Measurements from ENCODE around the gene ZNF93. TPM values are rescaled to one million over a fixed set of nuclear protein-coding genes. Genes with fewer than 3 reads are reported as not detected.
"Not testable (repeated sequence)": the region's sequence is repeated elsewhere in the genome, so short reads cannot be mapped to it uniquely, and the experiment has no call there.

Gene ZNF93
- total RNA-seq, 2 donors from 2014 or later, result 6.1 to 7.6 TPM

GRCh38 chr19:19914596-19914995 is 13.8 kb downstream of the ZNF93 start:
- no peak for TF ChIP-seq POLR2A (IDR thresholded peaks at IDR 0.05)
- no peak for TF ChIP-seq CTCF (IDR thresholded peaks at IDR 0.05)
- no peak for TF ChIP-seq POLR2AphosphoS5 (IDR thresholded peaks at IDR 0.05)
- H3K36me3 ChIP-seq, result no peaks in the 10 kb centered on the region
- intact Hi-C loops (cut with DNase I), result no loop called here
- no peaks in the 10 kb centered on the region for H3K9me3 ChIP-seq
- no peak overlapping the region for H3K27ac ChIP-seq
- no peak overlapping the region for H3K4me3 ChIP-seq
- H3K4me1 ChIP-seq (replicated peaks), result no peaks in the 10 kb centered on the region
- no peaks in the 10 kb centered on the region for H3K27me3 ChIP-seq (replicated peaks; ENCODE audit: insufficient read depth)
- DNase-seq (ENCODE audit: low spot score), result no peak
- WGBS, result 85% methylated on average over 3 of the region's 3 CpGs

- H3K27me3 ChIP-seq (replicated peaks; ENCODE audit: insufficient read depth); H3K36me3 ChIP-seq; H3K4me1 ChIP-seq (replicated peaks); DNase-seq (ENCODE audit: low spot score); H3K27ac ChIP-seq; intact Hi-C loops (cut with DNase I); H3K9me3 ChIP-seq; H3K4me3 ChIP-seq: not testable (repeated sequence)
- peak in 2 of 4 experiments; percentile 12 to 39 for TF ChIP-seq CTCF (IDR thresholded peaks at IDR 0.05)
- WGBS, result 72% methylated on average over 7 of the region's 7 CpGs
Observed at GRCh38 chr19:19930417-19930816, 29.7 kb downstream of the ZNF93 start.

- H3K9me3 ChIP-seq; H3K4me1 ChIP-seq (replicated peaks); H3K36me3 ChIP-seq; intact Hi-C loops (cut with DNase I); H3K4me3 ChIP-seq; H3K27ac ChIP-seq; DNase-seq (ENCODE audit: low spot score); H3K27me3 ChIP-seq (replicated peaks; ENCODE audit: insufficient read depth): not testable (repeated sequence)
- WGBS, result 85% methylated on average over 3 of the region's 3 CpGs
Observed at GRCh38 chr19:19933432-19934314, 32.9 kb downstream of the ZNF93 start.

- no peak overlapping the region for H3K4me3 ChIP-seq
- intact Hi-C loops (cut with DNase I), result no loop called here
- no peaks in the 10 kb centered on the region for H3K9me3 ChIP-seq
- no peaks in the 10 kb centered on the region for H3K4me1 ChIP-seq (replicated peaks)
- peaks cover 0 to 8% of the 10 kb centered on the region in 2 donors for H3K36me3 ChIP-seq
- no peak for TF ChIP-seq CTCF (IDR thresholded peaks at IDR 0.05)
- no peak for TF ChIP-seq POLR2AphosphoS5 (IDR thresholded peaks at IDR 0.05)
- TF ChIP-seq POLR2A (IDR thresholded peaks at IDR 0.05), result no peak
- no peak overlapping the region for H3K27ac ChIP-seq
- 97% methylated on average over 2 of the region's 2 CpGs for WGBS
- no peaks in the 10 kb centered on the region for H3K27me3 ChIP-seq (replicated peaks; ENCODE audit: insufficient read depth)
- DNase-seq (ENCODE audit: low spot score), result no peak
Observed at GRCh38 chr19:19937403-19937802, 36.7 kb downstream of the ZNF93 start.

- Histone ChIP-seq H3K4me1 (replicated peaks) (no peaks in the 10 kb centered on the region), H3K9me3 (no peaks in the 10 kb centered on the region), H3K36me3 (peaks cover 0 to 7% of the 10 kb centered on the region in 2 donors), H3K27ac (no peak overlapping the region), H3K27me3 (replicated peaks; ENCODE audit: insufficient read depth) (no peaks in the 10 kb centered on the region), H3K4me3 (no peak overlapping the region)
- no peak for TF ChIP-seq CTCF (IDR thresholded peaks at IDR 0.05)
- no peak for TF ChIP-seq POLR2A (IDR thresholded peaks at IDR 0.05)
- no peak for TF ChIP-seq POLR2AphosphoS5 (IDR thresholded peaks at IDR 0.05)
- DNase-seq (ENCODE audit: low spot score), result no peak
- intact Hi-C loops (cut with DNase I), result no loop called here
- WGBS, result 31% methylated on average over 2 of the region's 2 CpGs
Observed at GRCh38 chr19:19938449-19938848, 37.7 kb downstream of the ZNF93 start.

All from prostate gland (tissue), 2 donors.